AG09319 (cell line): Measurements from ENCODE around the gene C17orf50.

Experiments used
- DNase-seq: peaks from one replicate; pipeline ENCODE4 v3.0.0-alpha.2; 2010; ENCODE audit warnings: low read depth; ENCODE audit errors: extremely low read depth
- CTCF ChIP-seq: IDR thresholded peaks from 2 replicates; pipeline ENCODE4 v1.5.1; 2011; ENCODE audit warnings: low read depth, mild to moderate bottlenecking, inconsistent platforms, low read length, moderate library complexity

C17orf50 gene

GRCh38 chr17:35791681-35792350, 31.1 kb downstream of the C17orf50 start:
- no peak for TF ChIP-seq CTCF
- DNase-seq, result no peak

GRCh38 chr17:35793257-35793656, 32.6 kb downstream of the C17orf50 start:
- DNase-seq, result no peak
- no peak for TF ChIP-seq CTCF

GRCh38 chr17:35795007-35795870, 34.6 kb downstream of the C17orf50 start, which contains the start of gene MMP28:
TSS of gene MMP28 (minus strand) at chr17:35795641. CDS start at chr17:35795377, 264 bp downstream.
- no peak for TF ChIP-seq CTCF
- DNase-seq, result no peak

- DNase-seq, result no peak
These were observed 35.2 kb downstream of the C17orf50 start for GRCh38 chr17:35795871-35796265.

GRCh38 chr17:35796942-35797341, 36.3 kb downstream of the C17orf50 start:
- no peak for TF ChIP-seq CTCF

More at GRCh38 chr17:35795871-35796265, 35.2 kb downstream of the C17orf50 start:
- no peak for TF ChIP-seq CTCF

GRCh38 chr17:35797370-35797769, 36.7 kb downstream of the C17orf50 start:
- DNase-seq, result no peak
- TF ChIP-seq CTCF, result no peak

More at GRCh38 chr17:35796942-35797341, 36.3 kb downstream of the C17orf50 start:
- no peak for DNase-seq

GRCh38 chr17:35797918-35798317, 37.2 kb downstream of the C17orf50 start:
- TF ChIP-seq CTCF, result no peak
- no peak for DNase-seq
